OCI-LY1 (cell line): ENCODE data around the gene PSMA8.
"Not testable (repeated sequence)": the region's sequence is repeated elsewhere in the genome, so short reads cannot be mapped to it uniquely, and the experiment has no call there.

ENCODE experiments used
- H2AFZ ChIP-seq: fragments of 200-600 bp; sonication (generic), shearing (Covaris generic); 2 replicates; pipeline ENCODE4 v1.6.0; 2014; ENCODE audit warnings: antibody characterized with exemption, mild to moderate bottlenecking, low read length
- H3F3A ChIP-seq: fragments of 200-600 bp; sonication (generic), shearing (Covaris generic); 2 replicates; pipeline ENCODE4 v1.6.0; 2014; ENCODE audit warnings: mild to moderate bottlenecking, antibody characterized with exemption, low read length, moderate library complexity; ENCODE audit not compliant: insufficient read depth
- H3K27ac ChIP-seq: fragments of 200-600 bp; sonication (generic); 2 replicates; pipeline ENCODE4 v1.5.1; 2014; ENCODE audit warnings: low read length, mixed run types, mild to moderate bottlenecking, low read depth; ENCODE audit not compliant: poor library complexity, severe bottlenecking
- H3K27me3 ChIP-seq: fragments of 200-600 bp; sonication (generic); 2 replicates; pipeline ENCODE4 v1.6.0; 2014; ENCODE audit warnings: antibody characterized with exemption, mild to moderate bottlenecking, low read length, moderate library complexity; ENCODE audit not compliant: insufficient read depth
- H3K36me3 ChIP-seq: fragments of 200-600 bp; sonication (generic); 2 replicates; pipeline ENCODE4 v1.6.1; 2014; ENCODE audit warnings: mild to moderate bottlenecking, antibody characterized with exemption, low read length, moderate library complexity, mixed read lengths; ENCODE audit not compliant: insufficient read depth
- H3K4me1 ChIP-seq: fragments of 200-600 bp; sonication (generic); 2 replicates; pipeline ENCODE4 v1.5.1; 2014; ENCODE audit warnings: mild to moderate bottlenecking, low read length, moderate library complexity; ENCODE audit not compliant: insufficient read depth, severe bottlenecking
- H3K4me2 ChIP-seq: fragments of 200-600 bp; sonication (generic), shearing (Covaris generic); 2 replicates; pipeline ENCODE4 v1.6.1; 2014; ENCODE audit warnings: low read length
- H3K4me3 ChIP-seq: fragments of 200-600 bp; sonication (generic); 2 replicates; pipeline ENCODE4 v1.5.1; 2014; ENCODE audit warnings: low read length, low read depth, mild to moderate bottlenecking, mixed read lengths; ENCODE audit not compliant: poor library complexity, severe bottlenecking
- H3K79me2 ChIP-seq: fragments of 200-600 bp; shearing (Covaris generic); 2 replicates; pipeline ENCODE4 v1.6.1; 2016; ENCODE audit warnings: mixed run types, low read length, mixed read lengths; ENCODE audit not compliant: insufficient read depth
- H3K9ac ChIP-seq: fragments of 200-600 bp; sonication (generic), shearing (Covaris generic); 2 replicates; pipeline ENCODE4 v1.6.1; 2014; ENCODE audit warnings: mild to moderate bottlenecking, low read length, mixed read lengths
- H3K9me2 ChIP-seq: fragments of 200-600 bp; sonication (generic), shearing (Covaris generic); 2 replicates; pipeline ENCODE4 v1.6.1; 2014; ENCODE audit warnings: low read depth, mild to moderate bottlenecking, low read length, mixed read lengths
- H3K9me3 ChIP-seq: fragments of 200-600 bp; shearing (Covaris generic); 2 replicates; pipeline ENCODE4 v1.6.1; 2014; ENCODE audit warnings: low read length, mixed read lengths
- H4K20me1 ChIP-seq: fragments of 200-600 bp; sonication (generic), shearing (Covaris generic); 2 replicates; pipeline ENCODE4 v1.6.0; 2016; ENCODE audit warnings: mild to moderate bottlenecking, low read length; ENCODE audit not compliant: insufficient read depth
- CTCF ChIP-seq: fragments of 200-600 bp; sonication (generic), shearing (Covaris generic); IDR thresholded peaks from 2 replicates; pipeline ENCODE4 v1.5.1; 2017; ENCODE audit warnings: mild to moderate bottlenecking, antibody characterized with exemption, low read length, moderate library complexity, mixed read lengths
- EZH2 ChIP-seq: fragments of 200-600 bp; sonication (generic), shearing (Covaris generic); IDR thresholded peaks from 2 replicates; pipeline ENCODE4 v1.8.0; 2017; ENCODE audit warnings: borderline replicate concordance, mixed run types, mild to moderate bottlenecking, antibody characterized with exemption, low read length, moderate library complexity, mixed read lengths

The PSMA8 gene

GRCh38 chr18:26228562-26229260 lies 95.0 kb downstream of the PSMA8 start:
- peak overlapping the region; percentile 78 for H3K9ac ChIP-seq

GRCh38 chr18:26230497-26230896 lies 96.8 kb downstream of the PSMA8 start:
- Histone ChIP-seq H3K4me1 (peaks cover 26% of the 10 kb centered on the region), H2AFZ (no peak overlapping the region), H3F3A (no peaks in the 10 kb centered on the region), H3K27ac (no peak overlapping the region), H3K4me3 (no peak overlapping the region), H3K36me3 (peaks cover 20% of the 10 kb centered on the region), H3K27me3 (no peaks in the 10 kb centered on the region), H3K9ac (no peak overlapping the region), H3K9me3 (no peaks in the 10 kb centered on the region), H3K79me2 (peaks cover 66% of the 10 kb centered on the region), H3K9me2 (no peaks in the 10 kb centered on the region), H3K4me2 (no peak overlapping the region), H4K20me1 (no peaks in the 10 kb centered on the region)
- TF ChIP-seq CTCF (no peak), EZH2 (no peak)

More at GRCh38 chr18:26228562-26229260, 95.0 kb downstream of the PSMA8 start:
- Histone ChIP-seq H3K4me3 (peak overlapping the region; percentile 73), H3K9me3 (no peaks in the 10 kb centered on the region), H3K36me3 (peaks cover 20% of the 10 kb centered on the region), H4K20me1 (no peaks in the 10 kb centered on the region), H2AFZ (no peak overlapping the region), H3K27ac (peak overlapping the region; percentile 11), H3K4me2 (peak overlapping the region; percentile 97), H3K4me1 (peaks cover 29% of the 10 kb centered on the region), H3K9me2 (no peaks in the 10 kb centered on the region), H3F3A (no peaks in the 10 kb centered on the region), H3K27me3 (no peaks in the 10 kb centered on the region), H3K79me2 (peaks cover 62% of the 10 kb centered on the region)
- TF ChIP-seq CTCF (no peak), EZH2 (no peak)

- Histone ChIP-seq H3K4me2 (no peak overlapping the region), H3K79me2 (peaks cover 67% of the 10 kb centered on the region), H4K20me1 (no peaks in the 10 kb centered on the region)
Observed at GRCh38 chr18:26233208-26233607, 99.5 kb downstream of the PSMA8 start.

GRCh38 chr18:26237363-26237762 lies 103.7 kb downstream of the PSMA8 start:
- H3K4me2 ChIP-seq, H3K9me3 ChIP-seq, H3K27me3 ChIP-seq: not testable (repeated sequence)

More at GRCh38 chr18:26233208-26233607, 99.5 kb downstream of the PSMA8 start:
- H3K4me1 ChIP-seq: peaks cover 14% of the 10 kb centered on the region
- H3K9me2 ChIP-seq: no peaks in the 10 kb centered on the region
- no peak overlapping the region for H3K4me3 ChIP-seq
- no peak for TF ChIP-seq EZH2
- no peak overlapping the region for H3K9ac ChIP-seq
- H2AFZ ChIP-seq: no peak overlapping the region
- no peaks in the 10 kb centered on the region for H3K9me3 ChIP-seq
- H3K27ac ChIP-seq: no peak overlapping the region
- no peaks in the 10 kb centered on the region for H3K27me3 ChIP-seq
- peaks cover 25% of the 10 kb centered on the region for H3K36me3 ChIP-seq
- no peaks in the 10 kb centered on the region for H3F3A ChIP-seq

GRCh38 chr18:26238718-26239117 lies 105.0 kb downstream of the PSMA8 start:
- not testable (repeated sequence) for H3K9me3 ChIP-seq, H3K9me2 ChIP-seq, H3K27me3 ChIP-seq, H4K20me1 ChIP-seq, H3K4me2 ChIP-seq, H3K36me3 ChIP-seq, H3F3A ChIP-seq, H2AFZ ChIP-seq, H3K9ac ChIP-seq, H3K4me3 ChIP-seq, H3K27ac ChIP-seq, H3K4me1 ChIP-seq
- peaks cover 18% of the 10 kb centered on the region; the same call in 1 of the 2 replicates for H3K79me2 ChIP-seq

More at GRCh38 chr18:26237363-26237762, 103.7 kb downstream of the PSMA8 start:
- not testable (repeated sequence) for H3K9me2 ChIP-seq, H3K27ac ChIP-seq, H3K4me1 ChIP-seq, H3F3A ChIP-seq, H3K36me3 ChIP-seq, H3K4me3 ChIP-seq, H3K9ac ChIP-seq, H2AFZ ChIP-seq, H4K20me1 ChIP-seq
- peaks cover 28% of the 10 kb centered on the region for H3K79me2 ChIP-seq

- H3K27ac ChIP-seq, H4K20me1 ChIP-seq, H3F3A ChIP-seq, H3K9ac ChIP-seq, H3K4me3 ChIP-seq, H3K4me2 ChIP-seq, H3K9me3 ChIP-seq, H2AFZ ChIP-seq, H3K4me1 ChIP-seq, H3K9me2 ChIP-seq, H3K36me3 ChIP-seq, H3K27me3 ChIP-seq: not testable (repeated sequence)
- peaks cover 25% of the 10 kb centered on the region for H3K79me2 ChIP-seq
Observed at GRCh38 chr18:26242392-26242791, 108.7 kb downstream of the PSMA8 start.
